Upper lobe of right lung (tissue), 1 donor: ENCODE data around the gene NOLC1. TPM values are rescaled to one million over a fixed set of nuclear protein-coding genes. Genes with fewer than 3 reads are reported as not detected.
A peak's percentile ranks its signal among the peaks of the same experiment; 100 is the strongest.

Experiments
- ATAC-seq: fragments of 200-7000 bp; cut with Tn5 transposase; one replicate; pipeline ENCODE4 v1.9.1; 2020; ENCODE audit warnings: mild to moderate bottlenecking, moderate library complexity
- DNase-seq: peaks from one replicate; pipeline ENCODE4 v3.0.0-alpha.2; 2020
- H3K27ac ChIP-seq: fragments of 200-600 bp; one replicate; pipeline ENCODE4 v1.8.0; 2022
- H3K27me3 ChIP-seq: fragments of 200-600 bp; one replicate; pipeline ENCODE4 v1.8.0; 2022; ENCODE audit warnings: mild to moderate bottlenecking
- H3K36me3 ChIP-seq: fragments of 200-600 bp; one replicate; pipeline ENCODE4 v1.8.0; 2022
- H3K4me1 ChIP-seq: fragments of 200-600 bp; one replicate; pipeline ENCODE4 v1.8.0; 2022
- H3K4me3 ChIP-seq: fragments of 200-600 bp; one replicate; pipeline ENCODE4 v1.8.0; 2022; ENCODE audit warnings: mild to moderate bottlenecking
- H3K9me3 ChIP-seq: fragments of 200-600 bp; one replicate; pipeline ENCODE4 v1.8.0; 2022
- CTCF ChIP-seq: fragments of 200-600 bp; IDR thresholded peaks from one replicate; pipeline ENCODE4 v1.8.0; 2022; ENCODE audit warnings: antibody characterized with exemption
- intact Hi-C: fragments of 100-400 bp; cut with DNase I; formaldehyde crosslinking; loops from one replicate; pipeline ENCODE4 v1.11.0; 2022
- total RNA-seq: library from RNA; stranded (reverse); fragmentation: NEBNext Ultra II Directional; extraction: Animal tissue kit (Norgen Biotek cat#: 25700); gene quantifications from one replicate; pipeline ENCODE4 v1.2.1, GENCODE V29; 2021
- donor health status: DM: no; HTN: yes; CAD: no; lungs with severe emphysema.

Gene NOLC1
- total RNA-seq, 1 donor from 2014 or later: 37.9 TPM

- no peaks in the 10 kb centered on the region for H3K27me3 ChIP-seq
- peaks cover 21% of the 10 kb centered on the region for H3K4me1 ChIP-seq
- H3K9me3 ChIP-seq: no peaks in the 10 kb centered on the region
- no peak for DNase-seq
- H3K4me3 ChIP-seq: peak overlapping the region; percentile 83
- H3K27ac ChIP-seq: peak overlapping the region; percentile 91
- intact Hi-C loops: no loop called here
- H3K36me3 ChIP-seq: peaks cover 50% of the 10 kb centered on the region
- TF ChIP-seq CTCF: no peak
- no peak for ATAC-seq
Measured at GRCh38 chr10:102153093-102153620, 968 bp downstream of the NOLC1 start.

GRCh38 chr10:102154466-102155116, 2.4 kb downstream of the NOLC1 start:
- ATAC-seq: no peak
- Histone ChIP-seq H3K27me3 (no peaks in the 10 kb centered on the region), H3K9me3 (no peaks in the 10 kb centered on the region), H3K4me1 (peaks cover 21% of the 10 kb centered on the region), H3K27ac (no peak overlapping the region), H3K4me3 (no peak overlapping the region), H3K36me3 (peaks cover 50% of the 10 kb centered on the region)
- DNase-seq: no peak
- TF ChIP-seq CTCF: no peak
- intact Hi-C loops: no loop called here

- Histone ChIP-seq H3K4me3 (no peak overlapping the region), H3K27me3 (no peaks in the 10 kb centered on the region), H3K9me3 (no peaks in the 10 kb centered on the region), H3K27ac (no peak overlapping the region), H3K36me3 (peaks cover 66% of the 10 kb centered on the region), H3K4me1 (peaks cover 16% of the 10 kb centered on the region)
- ATAC-seq: no peak
- DNase-seq: no peak
- intact Hi-C loops: no loop called here
- TF ChIP-seq CTCF: no peak
Measured at GRCh38 chr10:102157224-102157623, 5.0 kb downstream of the NOLC1 start.

GRCh38 chr10:102159051-102159597, 6.9 kb downstream of the NOLC1 start:
- intact Hi-C loops: no loop called here
- ATAC-seq (no peak), DNase-seq (no peak)
- Histone ChIP-seq H3K36me3 (peaks cover 85% of the 10 kb centered on the region), H3K4me3 (no peak overlapping the region), H3K4me1 (peaks cover 6% of the 10 kb centered on the region), H3K9me3 (no peaks in the 10 kb centered on the region), H3K27ac (no peak overlapping the region), H3K27me3 (no peaks in the 10 kb centered on the region)
- TF ChIP-seq CTCF: no peak

GRCh38 chr10:102159831-102160230, 7.6 kb downstream of the NOLC1 start:
- Histone ChIP-seq H3K9me3 (no peaks in the 10 kb centered on the region), H3K27me3 (no peaks in the 10 kb centered on the region), H3K36me3 (peaks cover 87% of the 10 kb centered on the region), H3K4me3 (no peak overlapping the region), H3K4me1 (no peaks in the 10 kb centered on the region), H3K27ac (no peak overlapping the region)
- intact Hi-C loops: loop anchor here (10.0 kb wide), 1 partner anchor 195 kb away; no protein-coding TSS in a partner anchor
- ATAC-seq (no peak), DNase-seq (no peak)
- no peak for TF ChIP-seq CTCF
